MCF 10A (cell line): ENCODE data around the gene MTUS2. TPM values are rescaled to one million over a fixed set of nuclear protein-coding genes. Genes with fewer than 3 reads are reported as not detected.
A peak's percentile ranks its signal among the peaks of the same experiment; 100 is the strongest.

Experiments used
- BruUV-seq: library from RNA; stranded (reverse); fragments of 400-500 nt; replicated peaks from 2 replicates; lab custom pipeline; 2021; lab: Mats Ljungman, UMichigan
- CTCF ChIA-PET: fragments of 300-600 bp; sonication (Branson Sonifier 250); formaldehyde crosslinking; extraction: SDS; loops from one replicate; lab custom pipeline; 2021; ENCODE audit warnings: antibody characterized with exemption, inconsistent platforms; lab: Yijun Ruan, JAX
- POLR2A ChIA-PET: fragments of 300-600, 350-650 bp; sonication (Branson Sonifier 250); formaldehyde crosslinking; extraction: SDS; loops from one replicate; lab custom pipeline; 2020; ENCODE audit warnings: antibody characterized with exemption, inconsistent platforms; lab: Yijun Ruan, JAX
- DNase-seq: peaks from one replicate; pipeline ENCODE4 v3.0.0-alpha.2; 2018; ENCODE audit not compliant: unreplicated experiment
- H3K27ac Mint-ChIP-seq: one replicate; pipeline ENCODE4 v1.8.0; 2022; ENCODE audit warnings: mild to moderate bottlenecking, low read depth, mixed read lengths; ENCODE audit not compliant: unreplicated experiment
- H3K27me3 Mint-ChIP-seq: one replicate; pipeline ENCODE4 v1.8.0; 2022; ENCODE audit warnings: mixed read lengths; ENCODE audit not compliant: insufficient read depth, unreplicated experiment
- H3K36me3 Mint-ChIP-seq: one replicate; pipeline ENCODE4 v1.8.0; 2022; ENCODE audit warnings: mild to moderate bottlenecking, moderate library complexity, mixed read lengths; ENCODE audit not compliant: insufficient read depth, unreplicated experiment
- H3K4me1 Mint-ChIP-seq: one replicate; pipeline ENCODE4 v1.8.0; 2022; ENCODE audit warnings: mixed read lengths; ENCODE audit not compliant: insufficient read depth, unreplicated experiment
- H3K4me3 Mint-ChIP-seq: one replicate; pipeline ENCODE4 v1.8.0; 2022; ENCODE audit warnings: mild to moderate bottlenecking, moderate library complexity, mixed read lengths; ENCODE audit not compliant: unreplicated experiment
- H3K9me3 Mint-ChIP-seq: one replicate; pipeline ENCODE4 v1.8.0; 2022; ENCODE audit warnings: mixed read lengths; ENCODE audit not compliant: unreplicated experiment
- intact Hi-C: fragments of 100-400 bp; cut with micrococcal nuclease; formaldehyde crosslinking; loops from 2 replicates; pipeline ENCODE4 v1.14.1; 2022
- total RNA-seq: library from RNA; stranded (reverse); gene quantifications from 2 replicates; pipeline ENCODE4 v1.2.3, GENCODE V29; 2022
- TF ChIP-seq, protein P1 (sequence below): fragments of 200-600 bp; IDR thresholded peaks from one replicate; pipeline ENCODE4 v1.8.0; 2022; ENCODE audit warnings: antibody characterized with exemption, mild to moderate bottlenecking; ENCODE audit not compliant: unreplicated experiment

Gene MTUS2
- total RNA-seq, 1 experiment from 2014 or later: not detected

DNA sequence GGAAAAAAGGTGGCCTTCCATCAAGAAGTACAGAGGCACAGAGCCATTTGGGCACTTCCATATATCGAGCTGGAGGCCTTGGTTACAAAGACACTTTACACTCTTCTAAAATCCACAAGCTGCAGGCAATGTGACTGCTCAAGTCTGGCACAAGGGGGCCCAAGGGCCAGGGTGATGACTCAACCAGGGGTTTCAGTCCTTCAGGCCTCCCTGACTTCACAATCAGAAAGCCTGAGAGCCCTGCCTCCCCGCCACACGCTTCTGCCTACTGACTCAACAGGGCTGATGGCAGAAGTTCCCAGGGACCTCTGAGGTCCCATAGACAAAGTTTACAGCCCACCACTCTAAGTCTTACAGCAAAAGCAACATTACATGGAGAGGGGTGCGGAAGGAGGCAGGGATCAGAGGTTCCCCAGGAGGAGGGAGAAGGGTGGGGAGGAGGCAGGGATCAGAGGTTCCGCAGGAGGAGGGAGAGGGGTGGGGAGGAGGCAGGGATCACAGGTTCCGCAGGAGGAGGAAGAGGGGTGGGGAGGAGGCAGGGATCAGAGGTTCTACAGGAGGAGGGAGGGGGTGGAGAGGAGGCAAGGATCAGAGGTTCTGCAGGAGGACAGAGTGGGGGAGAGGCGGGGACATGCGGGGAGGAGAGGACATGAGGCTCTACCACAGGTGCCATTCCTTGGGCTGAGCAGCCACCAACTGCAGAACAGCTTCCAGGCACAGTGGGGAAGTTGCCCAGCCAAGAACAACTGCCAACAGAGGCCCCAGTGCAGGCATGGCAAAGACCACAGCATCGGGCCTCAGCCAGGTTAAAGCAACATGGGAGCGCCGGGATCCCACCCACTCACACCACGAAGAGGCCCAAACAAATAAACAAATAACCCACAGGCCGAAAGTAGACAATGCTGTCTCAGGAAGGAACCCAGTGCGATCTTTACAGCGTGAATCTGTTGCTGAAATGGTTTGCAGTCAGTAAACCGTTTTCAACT lies 723.4 kb downstream of the MTUS2 start:
- no peak overlapping the region for H3K27ac Mint-ChIP-seq

GRCh38 chr13:29545988-29546387 lies 725.8 kb downstream of the MTUS2 start:
- TF ChIP-seq, protein P1, sequence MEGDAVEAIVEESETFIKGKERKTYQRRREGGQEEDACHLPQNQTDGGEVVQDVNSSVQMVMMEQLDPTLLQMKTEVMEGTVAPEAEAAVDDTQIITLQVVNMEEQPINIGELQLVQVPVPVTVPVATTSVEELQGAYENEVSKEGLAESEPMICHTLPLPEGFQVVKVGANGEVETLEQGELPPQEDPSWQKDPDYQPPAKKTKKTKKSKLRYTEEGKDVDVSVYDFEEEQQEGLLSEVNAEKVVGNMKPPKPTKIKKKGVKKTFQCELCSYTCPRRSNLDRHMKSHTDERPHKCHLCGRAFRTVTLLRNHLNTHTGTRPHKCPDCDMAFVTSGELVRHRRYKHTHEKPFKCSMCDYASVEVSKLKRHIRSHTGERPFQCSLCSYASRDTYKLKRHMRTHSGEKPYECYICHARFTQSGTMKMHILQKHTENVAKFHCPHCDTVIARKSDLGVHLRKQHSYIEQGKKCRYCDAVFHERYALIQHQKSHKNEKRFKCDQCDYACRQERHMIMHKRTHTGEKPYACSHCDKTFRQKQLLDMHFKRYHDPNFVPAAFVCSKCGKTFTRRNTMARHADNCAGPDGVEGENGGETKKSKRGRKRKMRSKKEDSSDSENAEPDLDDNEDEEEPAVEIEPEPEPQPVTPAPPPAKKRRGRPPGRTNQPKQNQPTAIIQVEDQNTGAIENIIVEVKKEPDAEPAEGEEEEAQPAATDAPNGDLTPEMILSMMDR: no peak
- no peak overlapping the region for H3K4me3 Mint-ChIP-seq
- CTCF ChIA-PET: interaction anchor here (0.8 to 1.0 kb wide), 3 partner anchors 38 to 162 kb away, joined by 3 read pairs; no protein-coding TSS in a partner anchor
- POLR2A ChIA-PET: no interaction called here
- H3K4me1 Mint-ChIP-seq: peaks cover 2% of the 10 kb centered on the region
- intact Hi-C loops: no loop called here
- no peak for DNase-seq
- H3K9me3 Mint-ChIP-seq: no peaks in the 10 kb centered on the region
- no peak overlapping the region for H3K27ac Mint-ChIP-seq
- BruUV-seq: no TSS peak
- H3K27me3 Mint-ChIP-seq: no peaks in the 10 kb centered on the region
- H3K36me3 Mint-ChIP-seq: peaks cover 59% of the 10 kb centered on the region

More for the DNA sequence above, 723.4 kb downstream of the MTUS2 start:
- H3K36me3 Mint-ChIP-seq: peaks cover 42% of the 10 kb centered on the region
- H3K4me1 Mint-ChIP-seq: no peaks in the 10 kb centered on the region
- no peaks in the 10 kb centered on the region for H3K9me3 Mint-ChIP-seq
- no peak overlapping the region for H3K4me3 Mint-ChIP-seq
- CTCF ChIA-PET: interaction anchor here (1.6 kb wide), 1 partner anchor 36 kb away, joined by 4 read pairs; no protein-coding TSS in a partner anchor
- POLR2A ChIA-PET: no interaction called here
- no peaks in the 10 kb centered on the region for H3K27me3 Mint-ChIP-seq
- TF ChIP-seq, protein P1: no peak
- intact Hi-C loops: no loop called here
- BruUV-seq: no TSS peak
- peak; percentile 29 for DNase-seq

GRCh38 chr13:29546662-29547061 lies 726.5 kb downstream of the MTUS2 start:
- Mint-ChIP-seq H3K36me3 (peaks cover 62% of the 10 kb centered on the region), H3K9me3 (no peaks in the 10 kb centered on the region), H3K4me3 (no peak overlapping the region), H3K27me3 (no peaks in the 10 kb centered on the region), H3K4me1 (peaks cover 5% of the 10 kb centered on the region), H3K27ac (peak overlapping the region; percentile 62)
- no peak for DNase-seq
- TF ChIP-seq, protein P1: no peak
- ChIA-PET POLR2A (no interaction called here), CTCF (interaction anchor here (0.6 kb wide), 1 partner anchor 212 kb away, joined by 3 read pairs; no protein-coding TSS in a partner anchor)
- intact Hi-C loops: no loop called here
- BruUV-seq: no TSS peak

- Mint-ChIP-seq H3K27ac (peak overlapping the region; percentile 62), H3K36me3 (peaks cover 64% of the 10 kb centered on the region), H3K4me1 (peaks cover 5% of the 10 kb centered on the region), H3K4me3 (no peak overlapping the region), H3K27me3 (no peaks in the 10 kb centered on the region), H3K9me3 (no peaks in the 10 kb centered on the region)
- intact Hi-C loops: no loop called here
- BruUV-seq: no TSS peak
- CTCF ChIA-PET: interaction anchor here (0.6 to 1.2 kb wide), 2 partner anchors 39 to 211 kb away, joined by 3 to 5 read pairs; no protein-coding TSS in a partner anchor
- TF ChIP-seq, protein P1: no peak
- POLR2A ChIA-PET: no interaction called here
- no peak for DNase-seq
Observed at GRCh38 chr13:29547153-29547552, 727.0 kb downstream of the MTUS2 start.
